ENCODE measurements around the gene MKX.

The MKX gene

GRCh38 chr10:27646194-27646593 lies 99.4 kb downstream of the MKX start:
- H3K9me3 ChIP-seq (ENCODE audit: insufficient read depth, low read depth, low read length), result peaks cover under 1% of the 10 kb centered on the region; the same call in 1 of the 2 replicates
- H3K36me3 ChIP-seq (ENCODE audit: insufficient read depth, low read length), result no peaks in the 10 kb centered on the region
- H3K9ac ChIP-seq (ENCODE audit: low read depth, low read length), result no peak overlapping the region
- 97% methylated on average over 3 of the region's 4 CpGs for WGBS
- no peak overlapping the region for H3K4me3 ChIP-seq (ENCODE audit: low read length)
- no peak overlapping the region for H3K27ac ChIP-seq (ENCODE audit: low read depth, low read length)
- no peaks in the 10 kb centered on the region for H3K4me1 ChIP-seq (ENCODE audit: insufficient read depth, low read length)
- H3K27me3 ChIP-seq (ENCODE audit: insufficient read depth, low read length), result no peaks in the 10 kb centered on the region

- Histone ChIP-seq H3K9ac (ENCODE audit: low read depth, low read length) (no peak overlapping the region), H3K4me3 (ENCODE audit: low read length) (no peak overlapping the region), H3K36me3 (ENCODE audit: insufficient read depth, low read length) (no peaks in the 10 kb centered on the region), H3K27ac (ENCODE audit: low read depth, low read length) (no peak overlapping the region), H3K9me3 (ENCODE audit: insufficient read depth, low read depth, low read length) (peaks cover 2% of the 10 kb centered on the region; the same call in 1 of the 2 replicates), H3K27me3 (ENCODE audit: insufficient read depth, low read length) (no peaks in the 10 kb centered on the region), H3K4me1 (ENCODE audit: insufficient read depth, low read length) (no peaks in the 10 kb centered on the region)
- 98% methylated on average over 5 of the region's 5 CpGs for WGBS
Observed at GRCh38 chr10:27644307-27644939, 101.2 kb downstream of the MKX start.

GRCh38 chr10:27643301-27643700 lies 102.3 kb downstream of the MKX start:
- Histone ChIP-seq H3K27ac (ENCODE audit: low read depth, low read length) (no peak overlapping the region), H3K4me1 (ENCODE audit: insufficient read depth, low read length) (no peaks in the 10 kb centered on the region), H3K27me3 (ENCODE audit: insufficient read depth, low read length) (no peaks in the 10 kb centered on the region), H3K9me3 (ENCODE audit: insufficient read depth, low read depth, low read length) (peaks cover 2% of the 10 kb centered on the region; the same call in 1 of the 2 replicates), H3K9ac (ENCODE audit: low read depth, low read length) (no peak overlapping the region), H3K36me3 (ENCODE audit: insufficient read depth, low read length) (no peaks in the 10 kb centered on the region), H3K4me3 (ENCODE audit: low read length) (no peak overlapping the region)
- WGBS, result 96% methylated on average over 2 of the region's 2 CpGs

- H3K9me3 ChIP-seq (ENCODE audit: insufficient read depth, low read depth, low read length), result peaks cover 2% of the 10 kb centered on the region; the same call in 1 of the 2 replicates
- no peak overlapping the region for H3K9ac ChIP-seq (ENCODE audit: low read depth, low read length)
- no peaks in the 10 kb centered on the region for H3K36me3 ChIP-seq (ENCODE audit: insufficient read depth, low read length)
- no peak overlapping the region for H3K27ac ChIP-seq (ENCODE audit: low read depth, low read length)
- no peak overlapping the region for H3K4me3 ChIP-seq (ENCODE audit: low read length)
- no peaks in the 10 kb centered on the region for H3K27me3 ChIP-seq (ENCODE audit: insufficient read depth, low read length)
- WGBS, result no CpG with 5 or more reads among the region's 2 CpGs
- no peaks in the 10 kb centered on the region for H3K4me1 ChIP-seq (ENCODE audit: insufficient read depth, low read length)
Observed at GRCh38 chr10:27642023-27642589, 103.5 kb downstream of the MKX start.

- Histone ChIP-seq H3K9ac (ENCODE audit: low read depth, low read length) (no peak overlapping the region), H3K9me3 (ENCODE audit: insufficient read depth, low read depth, low read length) (peaks cover 2% of the 10 kb centered on the region; the same call in 1 of the 2 replicates), H3K36me3 (ENCODE audit: insufficient read depth, low read length) (no peaks in the 10 kb centered on the region), H3K27me3 (ENCODE audit: insufficient read depth, low read length) (no peaks in the 10 kb centered on the region), H3K4me3 (ENCODE audit: low read length) (no peak overlapping the region), H3K4me1 (ENCODE audit: insufficient read depth, low read length) (no peaks in the 10 kb centered on the region), H3K27ac (ENCODE audit: low read depth, low read length) (no peak overlapping the region)
- 92% methylated on average over 3 of the region's 3 CpGs for WGBS
Observed at GRCh38 chr10:27638071-27638750, 107.4 kb downstream of the MKX start.

GRCh38 chr10:27637601-27638000 lies 108.0 kb downstream of the MKX start:
- Histone ChIP-seq H3K36me3 (ENCODE audit: insufficient read depth, low read length) (no peaks in the 10 kb centered on the region), H3K9ac (ENCODE audit: low read depth, low read length) (no peak overlapping the region), H3K4me3 (ENCODE audit: low read length) (no peak overlapping the region), H3K9me3 (ENCODE audit: insufficient read depth, low read depth, low read length) (peaks cover 2% of the 10 kb centered on the region; the same call in 1 of the 2 replicates), H3K27me3 (ENCODE audit: insufficient read depth, low read length) (no peaks in the 10 kb centered on the region), H3K27ac (ENCODE audit: low read depth, low read length) (no peak overlapping the region), H3K4me1 (ENCODE audit: insufficient read depth, low read length) (no peaks in the 10 kb centered on the region)
- WGBS, result 78% methylated on average over 2 of the region's 2 CpGs

- no peaks in the 10 kb centered on the region for H3K36me3 ChIP-seq (ENCODE audit: insufficient read depth, low read length)
- H3K27ac ChIP-seq (ENCODE audit: low read depth, low read length), result no peak overlapping the region
- H3K4me1 ChIP-seq (ENCODE audit: insufficient read depth, low read length), result no peaks in the 10 kb centered on the region
- H3K9me3 ChIP-seq (ENCODE audit: insufficient read depth, low read depth, low read length), result peaks cover 2% of the 10 kb centered on the region; the same call in 1 of the 2 replicates
- no peak overlapping the region for H3K4me3 ChIP-seq (ENCODE audit: low read length)
- no CpG with 5 or more reads among the region's 1 CpG for WGBS
- H3K27me3 ChIP-seq (ENCODE audit: insufficient read depth, low read length), result no peaks in the 10 kb centered on the region
- H3K9ac ChIP-seq (ENCODE audit: low read depth, low read length), result no peak overlapping the region
Observed at GRCh38 chr10:27636816-27637215, 108.8 kb downstream of the MKX start.

- H3K4me1 ChIP-seq (ENCODE audit: insufficient read depth, low read length), result no peaks in the 10 kb centered on the region
- no peaks in the 10 kb centered on the region for H3K9me3 ChIP-seq (ENCODE audit: insufficient read depth, low read depth, low read length)
- no peak overlapping the region for H3K4me3 ChIP-seq (ENCODE audit: low read length)
- H3K27me3 ChIP-seq (ENCODE audit: insufficient read depth, low read length), result no peaks in the 10 kb centered on the region
- H3K27ac ChIP-seq (ENCODE audit: low read depth, low read length), result no peak overlapping the region
- H3K9ac ChIP-seq (ENCODE audit: low read depth, low read length), result no peak overlapping the region
- 90% methylated on average over 1 of the region's 2 CpGs for WGBS
- H3K36me3 ChIP-seq (ENCODE audit: insufficient read depth, low read length), result no peaks in the 10 kb centered on the region
Observed at GRCh38 chr10:27635699-27636270, 109.8 kb downstream of the MKX start.

- H3K36me3 ChIP-seq (ENCODE audit: insufficient read depth, low read length), result no peaks in the 10 kb centered on the region
- H3K27me3 ChIP-seq (ENCODE audit: insufficient read depth, low read length), result no peaks in the 10 kb centered on the region
- H3K9me3 ChIP-seq (ENCODE audit: insufficient read depth, low read depth, low read length), result no peaks in the 10 kb centered on the region
- no peaks in the 10 kb centered on the region for H3K4me1 ChIP-seq (ENCODE audit: insufficient read depth, low read length)
- H3K27ac ChIP-seq (ENCODE audit: low read depth, low read length), result no peak overlapping the region
- H3K9ac ChIP-seq (ENCODE audit: low read depth, low read length), result no peak overlapping the region
- H3K4me3 ChIP-seq (ENCODE audit: low read length), result no peak overlapping the region
- 93% methylated on average over 6 of the region's 6 CpGs for WGBS
Observed at GRCh38 chr10:27635290-27635689, 110.3 kb downstream of the MKX start.

GRCh38 chr10:27628621-27629020 lies 117.0 kb downstream of the MKX start:
- Histone ChIP-seq H3K27me3 (ENCODE audit: insufficient read depth, low read length) (no peaks in the 10 kb centered on the region), H3K27ac (ENCODE audit: low read depth, low read length) (no peak overlapping the region), H3K4me1 (ENCODE audit: insufficient read depth, low read length) (peaks cover 13% of the 10 kb centered on the region; the same call in 1 of the 2 replicates), H3K9me3 (ENCODE audit: insufficient read depth, low read depth, low read length) (no peaks in the 10 kb centered on the region), H3K4me3 (ENCODE audit: low read length) (no peak overlapping the region), H3K36me3 (ENCODE audit: insufficient read depth, low read length) (no peaks in the 10 kb centered on the region), H3K9ac (ENCODE audit: low read depth, low read length) (no peak overlapping the region)
- 90% methylated on average over 5 of the region's 5 CpGs for WGBS

- Histone ChIP-seq H3K4me1 (ENCODE audit: insufficient read depth, low read length) (peaks cover 13% of the 10 kb centered on the region; the same call in 1 of the 2 replicates), H3K36me3 (ENCODE audit: insufficient read depth, low read length) (no peaks in the 10 kb centered on the region), H3K27me3 (ENCODE audit: insufficient read depth, low read length) (no peaks in the 10 kb centered on the region), H3K9ac (ENCODE audit: low read depth, low read length) (no peak overlapping the region), H3K27ac (ENCODE audit: low read depth, low read length) (no peak overlapping the region), H3K4me3 (ENCODE audit: low read length) (no peak overlapping the region), H3K9me3 (ENCODE audit: insufficient read depth, low read depth, low read length) (no peaks in the 10 kb centered on the region)
- WGBS, result 90% methylated on average over 6 of the region's 6 CpGs
Observed at GRCh38 chr10:27626890-27627289, 118.7 kb downstream of the MKX start.
